GM19238 (cell line): ENCODE data around the gene ZSCAN26.
A peak's percentile ranks its signal among the peaks of the same experiment; 100 is the strongest.

Experiments used
- DNase-seq: peaks from one replicate; pipeline ENCODE4 v3.0.0; 2011; ENCODE audit warnings: low spot score; ENCODE audit not compliant: insufficient read length

ZSCAN26 gene

DNA sequence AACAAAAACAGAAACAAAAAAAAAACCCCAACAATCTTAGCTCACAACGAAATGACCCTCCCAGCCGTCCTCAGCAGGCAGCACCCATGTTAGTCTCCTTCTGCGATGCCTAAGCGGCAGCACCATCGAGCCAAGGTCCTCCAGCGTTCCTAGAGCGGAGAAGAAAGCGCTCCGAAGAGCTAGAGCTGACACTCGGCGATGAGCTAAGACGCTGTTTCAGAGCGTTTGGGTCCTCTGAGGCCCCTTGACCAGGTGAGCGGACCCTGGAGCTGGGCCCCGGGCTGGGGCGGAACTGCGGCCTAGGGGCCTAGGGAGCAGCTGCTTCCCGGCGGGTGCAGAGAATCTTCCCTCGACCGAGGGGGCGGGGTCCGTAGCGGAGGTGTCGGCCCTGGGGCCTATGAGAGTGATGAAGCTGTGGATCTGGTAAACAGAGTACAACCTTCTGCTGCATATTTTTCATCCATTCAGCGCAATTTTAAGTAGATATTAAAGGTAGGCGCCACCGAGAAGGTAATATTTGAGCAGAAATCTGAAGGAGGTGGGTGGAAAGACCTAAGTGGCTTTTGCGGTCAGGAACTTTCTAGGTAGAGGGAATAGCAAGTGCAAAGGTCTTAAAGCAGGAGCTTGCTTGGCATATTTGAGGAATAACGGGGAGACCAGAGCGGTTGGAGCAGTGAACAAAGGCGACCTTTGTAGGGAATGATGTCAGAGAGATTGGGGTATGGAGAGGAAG, at the start of gene ZSCAN26:
Gene ZSCAN26 (plus strand): TSS at position 182 of the 733 bp plus-strand sequence. CDS start 4,777 bp downstream, outside the sequence.
- DNase-seq: peak; percentile 62

- no peak for DNase-seq
Observed at GRCh38 chr6:28217890-28218289, 49.1 kb upstream of the ZSCAN26 start.

- DNase-seq: peak; percentile 57
Observed at GRCh38 chr6:28218312-28219248, 48.4 kb upstream of the ZSCAN26 start.

- no peak for DNase-seq
Observed at GRCh38 chr6:28220257-28221133, 46.4 kb upstream of the ZSCAN26 start.

GRCh38 chr6:28224131-28225055, 42.5 kb upstream of the ZSCAN26 start:
- DNase-seq: no peak

GRCh38 chr6:28225056-28225834, 41.7 kb upstream of the ZSCAN26 start, which contains the start of gene ZSCAN9:
ZSCAN9 (plus strand) TSS chr6:28225275; CDS start chr6:28227085, 1,810 bp downstream.
- peak; percentile 60 for DNase-seq

GRCh38 chr6:28226460-28226859, 40.5 kb upstream of the ZSCAN26 start:
- DNase-seq: no peak

GRCh38 chr6:28232785-28233184, 34.2 kb upstream of the ZSCAN26 start:
- no peak for DNase-seq

DNA sequence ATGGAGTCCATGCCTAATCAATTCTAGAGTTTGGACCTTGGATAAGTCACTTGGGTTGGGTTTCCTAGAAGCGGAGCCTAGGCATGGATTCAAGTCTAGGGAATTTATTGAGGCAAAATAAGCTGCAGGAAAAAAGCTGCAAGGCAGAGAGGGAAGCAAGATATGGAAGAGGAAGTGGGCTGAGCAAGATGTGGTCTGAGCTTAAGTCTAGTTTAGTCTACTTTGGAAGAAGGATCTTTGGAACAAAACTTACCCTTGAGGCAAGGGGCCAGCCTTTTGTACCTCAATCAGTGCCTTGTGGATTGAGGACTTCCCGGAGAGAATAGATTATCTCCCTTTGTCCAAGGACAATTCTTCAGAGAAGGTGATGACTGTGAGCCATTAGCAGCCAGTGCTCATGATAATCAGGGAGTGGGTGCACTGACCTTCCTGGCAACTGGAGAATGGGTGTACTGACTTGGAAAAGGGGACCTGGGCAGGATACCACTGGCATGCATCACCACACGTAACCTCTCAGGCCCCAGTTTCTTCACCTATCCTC, 31.0 kb upstream of the ZSCAN26 start:
- no peak for DNase-seq

DNA sequence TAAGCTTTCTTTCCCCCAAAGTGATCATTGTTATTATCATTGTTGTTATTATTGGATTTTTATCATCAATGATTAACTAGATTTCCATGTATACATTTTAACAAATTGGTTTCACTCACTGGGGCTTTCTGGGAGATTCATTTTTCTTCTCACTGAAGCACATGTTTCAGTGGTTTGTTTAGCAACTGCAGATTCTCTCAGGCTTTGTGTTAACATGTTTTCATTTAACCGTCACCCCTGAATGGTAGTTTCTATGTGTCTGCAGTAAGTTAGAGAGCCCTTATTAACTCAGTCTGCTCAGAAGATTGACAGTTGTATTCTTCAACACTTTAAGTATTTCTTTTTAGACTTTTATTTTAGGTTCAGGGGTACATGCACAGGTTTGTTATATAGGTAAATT, 27.3 kb upstream of the ZSCAN26 start:
- DNase-seq: no peak

DNA sequence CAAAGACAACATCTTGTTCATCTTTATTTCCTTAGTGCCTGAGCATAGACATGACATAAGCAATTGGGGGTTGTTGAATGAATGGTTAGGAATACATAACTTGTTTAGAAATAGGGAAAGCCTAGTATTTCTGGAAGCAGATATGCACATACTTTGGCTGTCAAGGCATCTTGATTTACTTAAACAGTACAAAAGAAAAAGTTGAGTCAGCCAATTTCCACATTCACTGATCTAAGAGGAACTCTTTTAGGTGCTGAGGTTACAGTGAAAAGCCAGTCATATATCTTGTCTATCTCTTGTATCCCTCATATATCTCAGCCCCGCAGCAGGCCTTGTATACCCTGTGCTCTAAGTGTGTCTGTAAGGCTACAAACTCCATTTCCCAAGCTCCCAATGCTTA, 26.5 kb upstream of the ZSCAN26 start:
- no peak for DNase-seq

DNA sequence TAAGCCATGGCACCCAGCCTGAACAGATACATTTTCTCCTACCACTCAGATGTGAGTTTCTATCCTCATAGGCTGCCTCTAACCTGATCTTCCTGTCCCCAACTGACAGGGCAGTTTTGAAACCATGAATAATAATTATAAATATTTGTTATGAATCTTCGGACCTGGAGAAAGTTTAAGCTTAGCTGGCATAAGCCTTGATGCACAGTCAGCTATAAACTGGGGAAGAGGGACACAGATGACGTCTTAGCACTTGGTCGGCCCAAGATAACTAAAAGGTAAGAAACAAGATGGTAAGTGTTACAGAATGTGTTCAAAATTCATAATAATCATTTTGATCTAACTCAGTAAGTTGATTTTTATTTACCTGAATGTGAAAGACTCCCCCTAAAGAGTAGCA, 23.0 kb upstream of the ZSCAN26 start:
- no peak for DNase-seq

DNA sequence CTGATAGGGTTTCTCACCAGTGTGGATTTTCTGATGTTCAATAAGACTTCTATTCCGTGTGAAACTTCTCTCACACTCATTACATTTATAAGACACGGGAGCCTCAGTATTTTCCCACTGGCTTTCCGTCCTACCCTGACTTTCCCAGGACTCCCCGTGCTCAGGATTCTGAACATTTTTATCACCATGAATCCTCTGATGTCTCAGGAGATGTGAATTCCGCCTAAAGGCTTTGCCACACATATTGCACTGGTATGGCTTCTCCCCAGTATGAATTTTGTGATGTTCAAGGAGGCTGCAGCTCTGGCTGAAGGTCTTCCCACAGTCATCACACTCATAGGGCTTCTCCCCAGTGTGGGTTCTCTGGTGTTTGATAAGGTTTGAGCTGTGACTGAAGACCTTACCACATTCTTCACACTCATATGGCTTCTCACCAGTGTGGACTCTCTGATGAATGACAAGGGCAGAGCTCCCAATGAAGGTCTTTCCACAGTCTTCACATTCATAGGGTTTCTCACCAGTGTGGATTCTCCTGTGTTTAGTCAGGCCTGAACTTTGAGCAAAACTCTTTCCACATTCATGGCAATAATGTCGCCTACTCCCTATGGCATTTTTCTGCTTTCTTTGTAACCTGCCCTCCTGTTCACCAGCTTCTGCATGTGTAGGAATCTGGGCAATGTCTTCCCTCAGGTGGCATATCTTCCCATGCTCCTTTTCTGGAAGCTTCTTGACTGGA, 21.6 kb upstream of the ZSCAN26 start:
- DNase-seq: no peak

DNA sequence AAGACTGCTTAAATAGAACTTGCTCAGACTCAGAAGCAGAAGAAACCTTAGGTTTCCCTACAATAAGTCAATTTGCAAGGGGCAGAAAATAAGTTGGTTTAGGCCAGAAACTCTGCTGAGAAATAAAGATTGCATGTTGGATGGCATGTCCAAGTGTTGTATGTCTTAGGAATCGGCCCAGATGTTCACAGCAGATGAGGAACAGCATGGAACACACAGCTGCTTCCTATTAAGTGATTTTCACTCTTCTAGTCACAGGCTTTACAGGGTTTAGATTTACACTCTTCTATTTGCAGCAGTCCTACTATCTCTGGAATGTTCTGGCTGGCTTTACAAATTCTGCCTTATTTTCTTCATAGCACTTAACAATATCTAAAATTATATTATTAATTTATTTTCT, 18.0 kb upstream of the ZSCAN26 start:
- DNase-seq: no peak

GRCh38 chr6:28250747-28251146, 16.2 kb upstream of the ZSCAN26 start:
- DNase-seq: no peak

DNA sequence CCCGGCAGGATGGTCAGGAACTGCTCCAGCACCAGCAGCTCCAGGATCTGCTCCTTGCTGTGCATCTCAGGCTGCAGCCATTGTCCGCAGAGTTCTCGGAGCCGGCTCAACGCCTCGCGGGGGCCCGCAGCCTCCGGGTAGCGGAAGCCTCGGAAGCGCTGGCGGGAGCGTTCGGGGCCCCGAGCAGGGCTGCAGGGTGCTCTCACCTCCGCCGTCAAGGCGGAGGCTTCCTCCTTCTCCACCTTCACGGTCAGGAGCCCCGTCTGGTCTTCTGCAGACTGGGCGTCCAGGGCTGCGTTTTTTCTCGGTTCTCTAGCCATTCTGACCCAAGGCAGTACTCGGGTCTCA, 15.3 kb upstream of the ZSCAN26 start:
- DNase-seq: peak; percentile 30

GRCh38 chr6:28252009-28252975, 14.7 kb upstream of the ZSCAN26 start, which contains the start of gene ZKSCAN4:
ZKSCAN4 (minus strand) TSS chr6:28252269; CDS start chr6:28251980, 289 bp downstream.
- peak; percentile 66 for DNase-seq
